DMS53 treated with DMSO at 0.1 percent for 48 hours (cell line): ENCODE results near the gene NAT9.
A peak's percentile ranks its signal among the peaks of the same experiment; 100 is the strongest.

ENCODE experiments used
- DNase-seq: peaks from one replicate; lab custom pipeline; 2025; ENCODE audit not compliant: unreplicated experiment; lab: John Stamatoyannopoulos, UW

The NAT9 gene

DNA sequence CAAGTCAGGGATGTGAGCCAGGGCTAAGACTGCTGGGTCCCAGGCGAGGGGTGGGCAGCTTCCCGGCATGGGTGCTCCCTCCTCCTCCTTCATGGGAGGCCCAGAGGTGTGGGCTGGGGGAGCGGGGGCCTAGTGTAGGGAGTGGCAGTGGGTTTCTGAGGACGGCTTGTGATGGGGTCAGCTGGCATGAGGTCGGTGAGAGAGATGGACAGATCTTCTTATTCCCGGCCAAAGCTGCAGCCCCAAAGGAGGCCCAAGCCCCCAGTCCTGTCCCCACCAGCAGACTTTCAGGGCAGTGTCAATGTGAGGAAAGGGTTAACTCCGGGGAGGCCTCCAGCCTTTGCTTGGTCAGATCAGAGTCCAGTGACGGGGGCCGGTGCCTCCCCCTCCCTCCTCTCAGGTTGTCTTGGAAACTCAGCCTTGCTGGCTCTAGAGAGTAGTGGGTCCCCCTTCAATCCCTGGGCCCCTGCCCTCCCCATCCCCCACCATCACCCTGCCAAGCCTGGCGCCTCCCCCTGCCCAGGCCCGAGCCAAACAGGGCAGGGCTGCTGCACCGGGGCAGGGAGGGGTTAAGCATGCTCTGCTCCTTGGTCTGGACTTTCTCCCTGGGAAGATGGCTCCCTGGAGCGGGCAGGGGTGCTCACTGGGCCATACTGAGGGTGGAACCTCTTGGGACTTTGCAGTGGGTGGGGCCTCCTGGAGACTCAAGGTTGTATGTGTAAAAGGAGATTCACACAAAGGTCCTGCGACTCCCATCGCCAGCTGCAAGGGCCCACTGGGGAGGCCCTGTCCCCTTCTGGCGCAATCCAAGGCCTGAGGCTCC lies 12.4 kb downstream of the NAT9 start:
- DNase-seq, result no peak

DNA sequence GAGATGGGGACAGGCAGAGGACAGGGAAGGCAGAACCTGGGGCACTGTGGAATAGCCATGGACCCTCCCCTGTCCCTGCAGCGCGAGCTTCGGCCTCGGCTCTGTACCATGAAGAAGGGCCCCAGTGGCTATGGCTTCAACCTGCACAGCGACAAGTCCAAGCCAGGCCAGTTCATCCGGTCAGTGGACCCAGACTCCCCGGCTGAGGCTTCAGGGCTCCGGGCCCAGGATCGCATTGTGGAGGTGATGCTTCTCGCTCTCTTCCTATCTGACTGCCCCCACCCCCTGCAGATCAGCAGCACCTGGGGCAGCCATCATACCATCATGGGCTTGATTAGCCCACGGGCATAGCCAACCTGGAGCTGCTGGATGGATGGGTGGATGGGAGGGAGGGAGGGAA lies 14.2 kb downstream of the NAT9 start:
- no peak for DNase-seq

DNA sequence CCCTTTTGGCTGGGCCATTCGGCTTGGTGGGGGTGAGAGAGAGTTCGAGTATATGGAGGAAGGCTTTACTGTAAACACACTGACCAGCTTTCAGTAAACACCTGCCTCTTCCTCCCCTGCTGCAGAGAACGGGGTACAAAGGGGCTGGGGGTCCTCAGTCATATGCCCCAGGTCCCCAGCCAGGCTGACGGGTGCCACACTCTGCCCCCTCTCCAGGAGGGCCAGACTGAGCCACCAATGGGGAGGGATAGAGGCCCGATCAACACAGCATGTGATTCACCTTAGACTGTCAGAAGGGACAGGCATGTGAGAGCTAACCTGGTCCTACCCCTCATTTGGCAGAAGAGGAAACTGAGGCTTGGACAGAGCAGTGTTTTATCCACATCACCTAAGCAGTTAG lies 14.7 kb downstream of the NAT9 start:
- DNase-seq, result no peak

DNA sequence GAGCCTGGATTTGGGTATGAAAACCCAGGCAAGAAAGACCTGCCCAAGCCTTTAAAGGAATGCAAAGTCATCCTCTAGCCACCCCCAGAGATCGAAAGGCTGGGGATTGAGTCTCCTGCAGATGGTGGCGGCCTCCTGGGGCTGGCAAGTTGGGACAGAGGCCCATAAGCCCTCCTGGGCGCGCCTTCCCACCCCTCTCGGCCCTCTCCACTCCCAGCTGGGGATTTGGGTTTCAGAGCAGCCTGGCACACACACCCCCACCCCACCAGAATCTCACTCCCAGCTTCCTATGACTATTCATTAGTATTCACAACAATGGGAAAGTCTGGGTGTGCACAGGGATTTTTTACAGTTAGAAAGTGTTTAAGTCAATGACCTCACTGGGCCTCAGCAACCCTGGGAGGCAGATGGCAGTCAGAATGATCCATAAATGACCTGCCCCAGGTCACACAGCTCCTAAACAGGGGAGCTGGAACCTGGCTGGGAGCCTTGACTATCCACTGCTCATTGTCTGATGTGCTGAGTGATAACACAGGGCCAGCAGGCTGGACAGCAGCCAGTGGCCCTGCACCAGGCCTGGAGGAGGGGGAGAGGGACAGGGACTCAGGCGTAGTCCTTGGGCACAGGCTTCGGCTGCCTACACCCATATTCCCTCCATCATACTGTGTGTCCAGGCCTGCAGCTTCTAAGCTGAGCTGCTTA lies 15.6 kb downstream of the NAT9 start:
- DNase-seq, result no peak

DNA sequence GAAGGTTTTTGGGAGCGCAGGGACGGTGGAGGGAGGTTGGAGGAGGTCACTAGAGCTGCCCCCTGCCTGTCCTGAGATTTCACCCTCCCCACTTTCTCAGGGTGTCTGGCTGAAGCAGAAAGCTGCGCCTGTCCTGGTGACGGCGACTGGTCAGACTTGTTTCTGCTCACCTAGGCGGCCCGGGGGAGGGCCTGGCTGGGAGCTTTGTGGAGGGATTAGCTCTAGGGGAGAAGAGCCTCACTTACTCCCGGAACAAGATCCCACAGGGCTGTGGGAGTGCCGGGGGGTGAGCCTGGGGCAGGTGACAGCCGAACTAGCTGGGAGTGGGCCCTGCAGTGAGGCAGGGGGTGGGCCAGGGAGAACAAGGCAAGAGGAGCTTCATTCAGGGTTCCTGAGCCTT lies 16.2 kb downstream of the NAT9 start:
- DNase-seq, result no peak

- no peak for DNase-seq
Observed at GRCh38 chr17:74759243-74759801, 16.8 kb downstream of the NAT9 start.

- no peak for DNase-seq
Observed at GRCh38 chr17:74758848-74759168, 17.3 kb downstream of the NAT9 start.

- no peak for DNase-seq
Observed at GRCh38 chr17:74757931-74758847, 18.0 kb downstream of the NAT9 start.

DNA sequence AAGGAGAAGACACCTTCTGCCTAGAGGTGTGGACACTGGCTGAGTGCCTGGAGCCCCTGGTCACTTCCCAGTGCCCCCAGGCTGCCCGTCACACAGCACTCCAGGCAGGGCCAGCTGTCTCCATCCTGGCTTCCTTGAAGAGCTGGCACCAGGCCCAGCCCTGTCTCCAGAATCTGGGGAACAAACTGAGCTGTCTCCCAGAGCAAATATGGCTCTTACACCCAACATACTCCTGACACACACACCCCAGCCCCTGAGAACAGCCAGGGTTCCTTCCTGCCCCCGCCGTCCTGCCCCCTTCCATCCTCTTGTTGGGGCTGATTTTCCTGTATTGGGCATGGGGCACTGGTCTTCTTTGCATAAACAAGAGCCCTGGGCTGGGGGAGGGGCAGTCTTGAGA lies 18.6 kb downstream of the NAT9 start:
- no peak for DNase-seq

GRCh38 chr17:74756891-74757290 lies 19.3 kb downstream of the NAT9 start:
- no peak for DNase-seq

DNA sequence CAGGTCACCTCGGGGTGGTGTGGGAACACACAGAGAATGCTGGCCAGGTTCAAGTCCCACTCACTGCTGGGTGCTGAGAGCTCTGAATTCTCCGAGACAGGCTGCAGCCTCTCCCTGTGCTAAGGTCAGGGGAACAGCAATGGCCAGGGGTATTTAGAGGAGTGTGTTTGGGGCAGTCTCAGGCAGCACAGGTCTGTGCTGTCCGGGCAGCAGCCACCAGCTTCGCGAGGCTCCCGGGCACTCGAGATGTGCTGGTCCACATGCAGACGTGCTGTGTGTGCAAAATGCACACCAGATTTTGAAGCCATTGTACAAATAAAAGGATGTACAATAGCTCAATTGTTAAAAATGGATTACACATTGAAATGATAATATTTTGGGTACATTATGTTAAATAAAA lies 20.6 kb downstream of the NAT9 start:
- no peak for DNase-seq

GRCh38 chr17:74754832-74755231 lies 21.3 kb downstream of the NAT9 start:
- no peak for DNase-seq

- DNase-seq, result no peak
Observed at GRCh38 chr17:74752822-74753401, 23.2 kb downstream of the NAT9 start.

DNA sequence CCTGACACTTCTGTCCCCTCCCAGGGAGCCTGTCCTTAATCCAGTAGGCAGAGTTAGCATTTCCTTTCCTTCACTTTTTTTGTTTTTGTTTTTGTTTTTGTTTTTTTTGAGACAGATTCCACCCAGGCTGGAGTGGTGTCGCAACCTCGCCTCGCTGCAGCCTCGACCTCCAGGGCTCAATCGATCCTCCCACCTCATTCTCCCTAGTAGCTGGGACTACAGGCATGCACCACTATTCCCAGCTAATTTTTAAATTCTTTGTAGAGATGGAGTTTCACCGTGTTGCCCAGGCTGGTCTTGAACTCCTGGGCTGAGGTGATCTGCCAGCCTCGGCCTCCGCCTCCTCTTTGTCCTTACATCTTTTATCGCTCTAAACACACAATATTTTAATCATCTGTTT lies 23.7 kb downstream of the NAT9 start:
- DNase-seq, result no peak

DNA sequence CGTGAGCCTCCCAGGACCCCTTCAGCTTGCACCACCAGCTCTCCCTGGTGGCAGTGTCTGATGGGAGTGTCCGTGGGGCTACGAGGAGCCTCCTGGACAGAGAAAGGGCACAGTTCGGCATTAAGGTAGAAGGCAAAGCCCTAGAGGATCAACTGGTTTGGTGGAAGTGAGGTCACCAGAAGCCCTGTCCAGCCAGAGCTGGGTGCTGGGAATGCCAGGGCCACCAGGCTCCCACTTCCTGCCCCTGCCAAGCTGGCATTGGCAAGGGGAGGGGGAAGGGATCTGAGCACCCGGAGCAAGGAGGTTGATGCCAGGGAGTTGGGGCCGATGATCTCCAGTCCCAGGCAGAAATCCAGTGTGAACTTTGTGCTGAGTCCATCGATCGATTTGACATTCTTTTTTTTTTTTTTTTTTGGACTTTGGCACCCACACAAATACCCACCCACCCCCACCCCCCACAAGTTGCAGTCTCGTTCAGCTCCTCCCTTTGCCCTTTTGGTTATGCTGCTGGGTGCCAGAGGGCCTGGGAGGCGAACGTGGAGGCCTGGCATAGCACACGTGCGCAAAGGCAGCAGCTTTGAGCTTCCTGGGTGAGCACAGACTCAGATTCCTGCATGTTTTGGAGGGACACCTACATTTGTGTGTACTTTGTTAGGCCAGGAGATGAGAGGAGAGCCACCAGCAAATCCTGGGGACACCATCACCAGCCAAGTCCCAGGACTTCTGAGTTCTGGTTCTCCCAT lies 25.6 kb downstream of the NAT9 start:
- no peak for DNase-seq

DNA sequence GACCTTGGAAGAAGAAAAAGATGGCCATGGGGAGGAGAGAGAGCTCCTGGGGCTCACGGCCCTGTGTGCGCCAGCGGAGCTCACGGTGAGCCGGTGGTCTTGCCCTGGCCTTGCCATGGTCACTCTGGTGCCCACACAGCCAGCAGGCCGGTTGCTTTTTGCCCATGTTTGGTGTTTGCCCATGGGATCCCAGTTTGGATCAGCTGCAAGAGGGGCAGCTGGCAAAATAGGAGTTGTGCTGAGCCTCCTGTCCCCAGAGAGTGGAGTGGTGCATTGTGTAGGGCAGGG lies 26.2 kb downstream of the NAT9 start:
- no peak for DNase-seq

DNA sequence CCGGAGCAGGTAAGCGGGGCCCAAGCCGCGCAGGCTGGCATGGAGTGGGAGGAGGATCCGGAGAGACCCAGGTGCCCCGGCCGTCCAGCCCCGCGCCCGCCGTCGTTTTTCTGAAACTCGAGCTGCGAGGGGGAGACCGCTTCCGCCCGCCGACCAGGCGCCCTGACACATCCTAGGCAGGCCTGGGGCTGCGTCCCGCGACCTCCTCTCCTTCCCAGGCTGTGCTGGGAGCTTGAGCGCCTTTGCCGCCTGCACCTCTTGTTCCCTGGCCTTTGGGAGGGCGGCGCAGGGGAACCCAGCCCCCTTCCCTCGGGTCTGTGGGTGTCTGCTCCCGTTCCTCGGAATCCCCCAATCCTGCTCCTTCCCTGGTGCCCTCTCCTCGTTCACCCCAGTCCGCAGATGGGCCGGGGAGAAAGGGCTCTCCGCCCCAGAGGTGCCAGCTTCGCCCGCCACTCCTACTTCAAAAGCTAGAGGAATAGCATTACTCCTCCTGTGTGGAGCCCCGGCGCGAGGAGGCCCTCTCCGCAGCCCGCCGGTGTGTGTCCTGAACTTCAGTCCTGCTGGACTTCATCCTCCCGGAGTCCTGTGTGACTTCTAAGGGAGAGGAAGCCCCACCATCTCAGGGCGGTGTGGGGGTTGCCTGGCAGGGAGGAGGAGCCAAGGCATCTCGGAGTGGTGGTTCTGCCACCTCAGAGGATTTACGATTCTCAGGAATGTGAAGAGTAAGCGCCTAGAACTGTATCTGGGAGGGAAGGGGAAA lies 26.7 kb downstream of the NAT9 start:
- DNase-seq, result no peak

- peak; percentile 93 for DNase-seq
Observed at GRCh38 chr17:74748529-74749278, 27.4 kb downstream of the NAT9 start, which contains the start of gene NHERF1. Gene NHERF1 (plus strand): TSS chr17:74748628. CDS start chr17:74748847, 219 bp downstream.

DNA sequence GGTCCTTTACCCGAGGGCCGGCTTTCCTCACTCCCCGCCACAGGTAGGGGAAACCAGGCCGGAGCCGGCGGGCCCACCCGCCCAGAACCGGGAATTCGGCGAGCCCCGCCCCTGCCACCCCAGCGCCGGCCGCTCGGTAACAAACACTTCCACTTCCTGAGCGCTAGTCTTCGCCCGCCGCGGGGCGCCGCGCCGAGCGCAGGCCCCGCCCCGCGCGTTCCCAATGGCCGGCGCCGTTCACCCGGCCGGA lies 27.9 kb downstream of the NAT9 start:
- no peak for DNase-seq
